HG03135 (cell line): ENCODE results near the gene RAB11B.
A peak's percentile ranks its signal among the peaks of the same experiment; 100 is the strongest.
"Not testable (repeated sequence)": the region's sequence is repeated elsewhere in the genome, so short reads cannot be mapped to it uniquely, and the experiment has no call there.

Experiments
- ATAC-seq: cut with Tn5 transposase; IDR thresholded peaks from one replicate; pipeline ENCODE4 v1.9.1; 2021; ENCODE audit warnings: mild to moderate bottlenecking, moderate library complexity; ENCODE audit not compliant: unreplicated experiment

The RAB11B gene

GRCh38 chr19:8393192-8393870, 3.2 kb downstream of the RAB11B start:
- no peak for ATAC-seq

- ATAC-seq = no peak
Measured at GRCh38 chr19:8393871-8394250, 3.7 kb downstream of the RAB11B start.

DNA sequence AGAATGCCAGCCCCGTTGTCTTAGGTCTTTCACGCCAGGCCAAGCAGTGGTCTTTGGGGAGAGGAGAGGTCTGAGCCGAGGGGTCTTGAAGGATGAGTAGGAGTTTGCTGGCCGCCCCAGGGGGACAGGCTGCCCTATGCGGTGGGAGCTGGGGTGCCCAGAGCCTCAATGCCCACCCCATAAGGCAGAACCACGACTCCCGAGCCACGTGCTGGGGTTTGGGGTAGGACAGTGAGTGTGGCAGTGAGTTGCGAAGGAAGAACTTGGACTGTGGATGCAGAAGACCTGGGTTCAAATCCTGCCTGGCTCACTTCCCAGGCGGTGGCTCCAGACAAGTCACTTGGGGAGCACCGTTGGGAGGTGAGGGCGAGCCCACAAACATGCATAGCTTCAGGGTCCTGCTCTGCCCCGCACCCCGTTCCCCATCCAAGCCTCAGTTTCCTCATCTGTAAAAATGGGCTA, 5.5 kb downstream of the RAB11B start:
- ATAC-seq = no peak

- ATAC-seq = no peak
Measured at GRCh38 chr19:8396185-8396562, 6.0 kb downstream of the RAB11B start.

DNA sequence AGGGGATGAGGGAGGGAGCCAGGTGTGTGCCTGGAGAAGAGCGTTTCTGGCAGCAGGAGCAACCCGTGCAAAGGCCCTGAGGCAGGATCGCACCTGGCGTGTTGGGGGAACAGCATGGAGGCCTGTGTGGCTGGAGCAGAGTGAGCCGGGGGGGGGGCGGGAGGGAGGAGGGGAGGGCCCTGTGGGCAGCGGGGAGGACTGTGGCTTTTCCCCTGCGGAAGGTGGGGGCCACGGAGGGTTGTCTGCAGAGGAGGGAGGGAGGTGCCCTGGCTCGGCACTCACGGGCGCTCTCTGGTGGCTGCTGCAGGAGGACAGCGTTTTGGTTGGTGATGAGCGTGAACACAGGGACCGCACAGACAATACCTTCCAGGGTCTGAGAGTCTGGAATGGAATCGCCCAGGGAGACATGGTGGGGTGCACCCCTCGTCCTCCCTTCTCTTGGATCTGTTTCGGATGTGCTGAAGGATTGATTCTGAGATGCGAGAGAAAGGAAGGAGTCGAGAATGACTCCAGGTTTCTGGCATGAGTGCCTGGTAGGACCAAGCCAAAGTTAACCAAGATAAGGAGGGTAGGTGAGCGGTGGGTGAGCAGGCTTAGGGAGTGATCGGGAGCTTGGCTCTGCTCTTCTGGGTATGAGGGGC, 6.5 kb downstream of the RAB11B start:
- peak; percentile 51 for ATAC-seq

DNA sequence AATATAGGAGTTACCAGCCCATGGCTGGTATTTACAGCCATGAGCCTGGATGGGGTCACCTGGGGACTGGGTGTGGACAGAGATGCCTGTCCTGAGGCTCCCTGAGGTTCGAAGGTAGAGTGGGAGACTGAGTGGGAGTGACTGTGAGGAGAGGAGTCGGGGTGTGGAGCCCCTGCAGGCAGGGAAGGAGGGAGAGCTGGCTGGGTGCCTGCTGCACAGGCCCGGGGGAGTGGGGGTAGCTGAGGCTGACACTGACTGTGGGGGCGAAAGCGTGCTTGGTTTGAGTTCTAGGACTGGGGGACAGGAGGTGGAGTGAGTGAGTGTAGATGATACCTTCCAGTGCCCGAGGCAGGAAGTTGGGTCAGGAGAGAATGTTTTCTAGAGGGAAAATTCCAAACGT, 7.1 kb downstream of the RAB11B start:
- no peak for ATAC-seq

GRCh38 chr19:8397746-8398310, 7.7 kb downstream of the RAB11B start:
- no peak for ATAC-seq

DNA sequence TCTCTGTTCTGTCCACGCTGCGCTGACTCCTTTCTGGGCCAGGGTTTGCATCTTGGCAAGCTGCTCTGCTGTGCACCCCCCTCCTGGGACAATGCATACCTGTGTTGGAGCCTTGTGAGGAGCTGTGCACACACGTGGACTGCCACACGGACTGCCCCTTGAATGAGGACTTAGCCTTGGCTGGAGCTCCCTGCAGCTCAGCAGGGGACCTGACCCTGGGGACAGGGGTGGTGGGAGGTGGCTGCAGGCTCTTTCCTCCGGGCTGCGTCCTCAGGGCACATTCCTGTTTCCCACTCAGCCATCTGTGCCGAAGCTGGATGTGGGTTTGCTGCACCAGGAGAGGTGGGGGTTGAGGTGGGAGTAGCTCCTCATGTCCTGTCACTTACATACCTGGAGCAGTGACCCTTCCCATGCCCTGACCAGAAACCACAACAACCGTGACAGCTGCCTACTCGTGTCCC, 8.2 kb downstream of the RAB11B start:
- ATAC-seq = no peak

DNA sequence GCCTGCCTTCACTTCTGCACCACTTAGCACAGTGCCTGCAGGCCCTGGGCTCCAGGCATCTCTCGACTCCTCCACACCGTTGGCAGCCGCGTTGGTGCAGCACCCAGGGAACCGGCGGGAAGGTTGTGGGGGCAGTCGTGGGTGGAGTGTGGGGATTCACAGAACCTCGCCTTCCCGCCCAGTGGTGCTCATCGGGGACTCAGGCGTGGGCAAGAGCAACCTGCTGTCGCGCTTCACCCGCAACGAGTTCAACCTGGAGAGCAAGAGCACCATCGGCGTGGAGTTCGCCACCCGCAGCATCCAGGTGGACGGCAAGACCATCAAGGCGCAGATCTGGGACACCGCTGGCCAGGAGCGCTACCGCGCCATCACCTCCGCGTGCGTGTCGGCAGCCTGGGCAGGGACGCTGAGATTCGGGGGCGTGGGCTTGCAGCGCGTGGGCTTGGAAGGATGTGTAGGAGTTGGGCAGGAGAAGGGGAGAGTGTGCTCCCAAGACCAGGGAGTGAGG, 9.6 kb downstream of the RAB11B start:
- no peak for ATAC-seq

DNA sequence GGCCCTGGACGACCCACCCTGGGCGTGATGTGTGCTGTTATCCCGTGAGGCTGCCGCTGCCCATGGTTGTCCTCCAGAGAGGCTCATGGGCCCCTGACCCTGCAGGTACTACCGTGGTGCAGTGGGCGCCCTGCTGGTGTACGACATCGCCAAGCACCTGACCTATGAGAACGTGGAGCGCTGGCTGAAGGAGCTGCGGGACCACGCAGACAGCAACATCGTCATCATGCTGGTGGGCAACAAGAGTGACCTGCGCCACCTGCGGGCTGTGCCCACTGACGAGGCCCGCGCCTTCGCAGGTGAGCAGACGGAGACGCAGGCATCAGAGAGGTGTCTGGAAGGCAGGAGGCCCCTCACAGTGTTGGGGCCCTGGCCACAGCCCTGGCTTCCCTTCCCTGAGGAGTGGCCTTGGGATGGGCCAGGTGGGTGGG, 11.8 kb downstream of the RAB11B start:
- no peak for ATAC-seq

GRCh38 chr19:8403098-8403819, 13.1 kb downstream of the RAB11B start:
- ATAC-seq = no peak

DNA sequence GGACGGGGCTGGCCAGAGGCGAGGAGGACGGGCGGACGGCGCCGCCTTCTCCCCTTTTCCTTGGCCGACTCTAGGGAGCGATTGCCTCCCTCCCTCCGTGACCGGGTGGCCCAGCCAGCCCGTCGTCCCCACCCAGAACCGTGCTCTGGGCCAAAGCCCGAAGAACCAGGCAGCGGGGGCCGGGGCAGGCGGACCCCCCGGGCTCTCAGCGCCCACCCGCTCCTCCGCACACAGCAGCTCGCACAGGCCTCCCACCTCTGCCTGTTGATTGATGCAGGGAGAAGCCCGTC, 13.6 kb downstream of the RAB11B start:
- no peak for ATAC-seq

- ATAC-seq = no peak
Measured at GRCh38 chr19:8404391-8405151, 14.4 kb downstream of the RAB11B start.

- ATAC-seq = not testable (repeated sequence)
Measured at GRCh38 chr19:8410718-8411117, 20.6 kb downstream of the RAB11B start.

DNA sequence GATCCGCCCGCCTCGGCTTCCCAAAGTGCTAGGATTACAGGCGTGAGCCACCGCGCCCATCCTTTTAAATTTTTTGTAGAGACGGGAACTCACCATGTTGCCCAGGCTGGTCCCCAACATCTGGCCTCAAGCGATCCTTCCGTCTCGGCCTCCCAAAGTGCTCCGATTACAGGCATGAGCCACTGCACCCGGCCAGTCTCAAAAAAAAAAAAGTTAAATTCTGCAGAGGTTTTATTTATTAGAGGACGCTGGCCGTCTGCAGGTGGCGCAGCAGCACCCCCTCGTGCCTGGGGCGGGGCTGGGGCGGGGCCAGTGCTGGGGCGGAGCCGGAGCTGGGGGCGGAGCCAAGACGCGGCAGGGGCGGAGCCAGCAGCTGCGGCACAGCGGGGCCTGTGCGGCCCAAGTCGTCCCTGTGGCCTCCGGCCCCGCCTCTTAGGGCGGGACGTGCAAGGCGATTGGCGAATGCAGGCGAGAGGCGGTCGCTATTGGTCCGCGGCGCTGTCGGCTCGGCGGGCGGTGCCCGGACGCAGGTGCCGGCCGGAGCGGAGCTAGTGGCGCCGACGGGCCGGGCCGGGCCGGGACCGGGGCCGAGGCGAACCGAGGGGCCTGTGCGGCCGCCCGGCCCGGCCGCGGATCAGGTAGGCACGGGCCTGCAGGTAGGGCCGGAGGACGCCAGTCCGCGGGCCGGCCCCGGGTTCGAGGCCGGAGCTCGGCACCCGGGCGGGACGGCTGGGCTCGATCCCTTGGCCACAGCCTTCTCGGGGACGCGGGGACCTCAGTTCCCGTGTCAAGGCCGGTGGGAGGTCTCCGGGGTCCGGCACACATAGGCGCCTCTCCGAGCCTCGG, 22.8 kb downstream of the RAB11B start, which contains the start of gene MARCHF2:
Gene MARCHF2 (plus strand): TSS at position 523 of the 846 bp plus-strand sequence. CDS start 8,536 bp downstream, outside the sequence.
- peak; percentile 99 for ATAC-seq

DNA sequence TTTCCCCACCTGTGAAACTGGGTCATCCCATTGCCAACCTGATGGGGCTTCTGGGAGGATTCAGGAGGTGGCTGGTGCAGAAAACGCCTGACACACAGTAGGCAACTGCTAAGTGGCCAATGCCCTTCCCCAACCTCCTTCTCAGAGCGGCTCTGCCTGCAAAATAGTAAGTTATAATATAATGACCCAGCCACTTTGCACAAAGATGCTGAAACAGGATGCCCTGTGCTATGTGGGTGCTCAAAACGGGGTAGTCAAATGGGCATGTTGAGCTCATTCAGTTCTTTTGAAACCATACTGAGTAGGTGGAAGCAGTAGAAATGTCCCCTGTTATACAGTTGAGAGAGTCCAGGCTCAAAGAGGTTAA, 23.5 kb downstream of the RAB11B start:
- no peak for ATAC-seq

DNA sequence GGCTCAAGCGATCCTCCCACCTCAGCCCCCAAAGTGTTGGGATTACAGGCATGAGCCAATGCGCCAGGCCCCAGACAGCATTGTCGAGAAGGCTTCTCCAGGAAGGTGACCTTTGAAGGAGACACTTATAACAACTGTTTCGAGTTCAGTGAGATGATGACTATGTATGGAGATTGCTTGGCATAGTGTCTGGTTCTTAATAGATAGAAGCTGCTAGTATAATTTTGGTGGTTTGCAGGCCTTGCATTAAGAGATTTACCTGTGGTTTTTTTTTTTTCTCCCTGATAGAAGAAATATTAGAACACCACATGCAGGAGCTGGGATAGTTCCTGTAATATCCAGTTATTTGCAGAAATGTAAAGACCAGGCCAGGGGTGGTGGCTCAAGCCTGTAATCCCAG, 26.6 kb downstream of the RAB11B start:
- ATAC-seq = no peak

DNA sequence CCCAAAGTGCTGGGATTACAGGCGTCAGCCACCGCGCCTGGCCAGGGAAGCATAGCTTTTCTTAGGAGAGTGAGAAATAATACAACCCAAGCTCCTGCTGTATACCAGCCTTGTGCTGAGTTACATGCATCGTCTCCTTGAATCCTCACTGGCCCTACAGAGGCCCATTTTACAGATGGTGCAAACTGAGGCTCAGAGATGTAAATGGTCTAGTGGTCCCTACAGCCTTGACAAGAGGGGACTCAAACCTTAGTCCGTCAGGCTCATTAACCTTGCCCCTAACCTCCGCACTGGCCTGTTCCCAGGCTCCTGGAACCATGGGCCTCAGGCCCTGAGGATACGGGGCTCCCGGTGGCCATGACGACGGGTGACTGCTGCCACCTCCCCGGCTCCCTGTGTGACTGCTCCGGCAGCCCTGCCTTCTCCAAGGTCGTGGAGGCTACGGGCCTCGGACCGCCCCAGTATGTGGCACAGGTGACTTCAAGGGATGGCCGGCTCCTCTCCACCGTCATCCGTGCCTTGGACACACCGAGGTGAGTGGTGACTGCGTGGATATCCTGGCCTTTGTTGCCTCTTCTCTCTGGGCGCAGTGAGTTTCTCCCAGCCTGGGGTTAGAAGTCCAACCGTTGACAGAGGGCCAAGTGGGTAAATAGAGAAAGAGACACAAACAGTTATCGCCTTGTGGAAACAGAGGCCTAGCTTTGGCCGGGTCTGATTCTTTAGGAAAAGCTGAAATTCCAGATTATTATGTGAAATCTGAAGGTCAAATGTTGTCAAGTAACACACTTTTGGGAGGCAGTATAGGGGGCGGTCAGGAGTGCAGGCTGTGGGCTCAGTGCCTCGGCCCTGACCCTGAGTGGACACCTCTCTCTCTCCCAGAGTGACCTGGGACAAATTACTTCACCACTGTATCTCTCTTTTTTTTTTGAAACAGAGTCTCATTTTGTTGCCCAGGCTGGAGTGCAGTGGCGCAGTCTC, 31.6 kb downstream of the RAB11B start:
- no peak for ATAC-seq

DNA sequence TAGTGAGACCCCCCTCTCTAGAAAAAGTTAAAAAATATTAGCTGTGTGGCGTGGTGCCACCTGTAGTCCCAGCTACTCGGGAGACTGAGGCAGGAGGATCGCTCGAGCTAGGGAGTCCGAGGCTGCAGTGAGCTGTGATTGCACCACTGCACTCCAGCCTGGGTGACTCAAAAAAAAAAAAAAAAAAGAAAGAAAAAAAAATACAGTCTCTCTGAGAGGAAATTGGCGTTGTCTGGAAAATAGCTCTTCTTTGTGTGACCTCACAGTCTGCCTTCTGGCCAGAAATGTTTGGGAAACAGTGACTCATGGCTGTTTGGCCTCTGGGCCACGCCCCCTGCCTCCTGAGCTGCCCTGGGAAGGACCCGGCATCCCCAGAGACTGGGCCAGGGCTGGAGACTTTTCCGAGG, 33.7 kb downstream of the RAB11B start:
- ATAC-seq = no peak
